GM12801 (cell line): ENCODE data around the gene PRKCB.

Experiments used
- CTCF ChIP-seq: IDR thresholded peaks from one replicate; pipeline ENCODE4 v1.5.1; 2011; ENCODE audit warnings: control low read depth; ENCODE audit not compliant: insufficient read length; ENCODE audit errors: extremely low read depth

Gene PRKCB

DNA sequence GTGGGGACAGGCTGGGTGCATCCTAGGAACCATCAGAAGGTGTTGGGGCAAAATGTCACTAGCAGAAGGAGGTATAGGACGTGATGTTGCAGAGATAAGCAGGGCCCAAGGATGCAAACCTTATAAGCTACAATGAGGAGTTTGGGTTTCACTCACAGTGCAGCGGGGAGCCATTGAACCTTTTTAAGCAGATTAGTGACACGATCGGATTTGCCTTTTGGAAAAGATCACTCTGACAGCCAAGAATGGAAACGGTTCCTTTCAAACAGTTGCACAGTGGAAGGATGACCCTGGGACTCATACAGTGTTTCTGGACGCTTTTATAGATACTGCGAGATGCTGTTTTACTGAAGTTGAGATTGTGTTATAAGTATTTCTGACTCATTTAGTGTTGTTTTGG, 288.5 kb downstream of the PRKCB start:
- TF ChIP-seq CTCF = no peak

DNA sequence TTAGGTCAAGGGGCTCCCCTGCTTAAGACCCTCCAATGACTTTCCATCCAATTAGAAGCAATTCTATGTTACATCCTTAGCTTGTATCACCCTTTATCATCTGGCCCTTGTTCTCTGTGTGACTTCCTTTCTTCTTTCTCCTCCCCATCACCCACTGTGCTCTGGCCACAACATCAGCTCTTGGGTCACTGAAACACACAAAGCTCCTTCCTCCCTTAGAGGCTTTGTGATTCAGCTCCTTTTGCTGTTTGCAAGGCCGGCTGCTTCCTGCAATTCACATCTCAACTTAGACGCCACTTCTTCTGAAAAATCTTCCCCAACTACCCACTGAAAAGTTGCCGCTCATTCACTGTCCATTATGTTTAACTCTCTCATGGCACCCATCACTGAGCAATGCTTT, 289.4 kb downstream of the PRKCB start:
- no peak for TF ChIP-seq CTCF

- TF ChIP-seq CTCF = no peak
Measured at GRCh38 chr16:24129412-24129918, 293.7 kb downstream of the PRKCB start.

DNA sequence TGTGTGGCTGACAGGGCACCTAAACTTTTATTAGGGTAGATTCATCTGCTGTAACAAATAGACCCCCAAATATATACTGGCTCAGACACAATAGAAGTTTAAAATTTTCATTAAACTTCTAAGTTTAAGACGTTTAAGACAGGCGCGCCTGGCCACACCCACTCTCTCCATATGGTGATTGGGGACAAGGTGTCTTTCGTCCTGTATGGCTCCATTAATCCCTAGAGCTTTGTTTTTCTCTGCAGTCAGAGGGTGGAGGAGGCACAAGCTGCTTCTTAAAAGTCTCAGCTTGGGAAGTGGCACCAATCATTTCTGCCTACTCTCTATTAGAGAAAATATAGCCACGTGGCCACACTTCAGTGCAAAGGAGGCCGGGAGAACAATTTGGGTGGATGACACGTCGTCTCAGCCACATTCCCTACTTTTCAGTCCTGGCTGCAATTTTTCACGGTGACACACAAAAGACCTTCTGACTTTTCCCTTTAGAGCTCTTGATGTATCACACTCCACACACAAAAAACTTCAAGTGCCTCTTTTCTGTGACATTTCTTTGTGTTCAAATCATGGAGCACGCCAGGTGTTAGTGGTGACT, 294.8 kb downstream of the PRKCB start:
- no peak for TF ChIP-seq CTCF

GRCh38 chr16:24131294-24131693, 295.5 kb downstream of the PRKCB start:
- TF ChIP-seq CTCF = no peak

DNA sequence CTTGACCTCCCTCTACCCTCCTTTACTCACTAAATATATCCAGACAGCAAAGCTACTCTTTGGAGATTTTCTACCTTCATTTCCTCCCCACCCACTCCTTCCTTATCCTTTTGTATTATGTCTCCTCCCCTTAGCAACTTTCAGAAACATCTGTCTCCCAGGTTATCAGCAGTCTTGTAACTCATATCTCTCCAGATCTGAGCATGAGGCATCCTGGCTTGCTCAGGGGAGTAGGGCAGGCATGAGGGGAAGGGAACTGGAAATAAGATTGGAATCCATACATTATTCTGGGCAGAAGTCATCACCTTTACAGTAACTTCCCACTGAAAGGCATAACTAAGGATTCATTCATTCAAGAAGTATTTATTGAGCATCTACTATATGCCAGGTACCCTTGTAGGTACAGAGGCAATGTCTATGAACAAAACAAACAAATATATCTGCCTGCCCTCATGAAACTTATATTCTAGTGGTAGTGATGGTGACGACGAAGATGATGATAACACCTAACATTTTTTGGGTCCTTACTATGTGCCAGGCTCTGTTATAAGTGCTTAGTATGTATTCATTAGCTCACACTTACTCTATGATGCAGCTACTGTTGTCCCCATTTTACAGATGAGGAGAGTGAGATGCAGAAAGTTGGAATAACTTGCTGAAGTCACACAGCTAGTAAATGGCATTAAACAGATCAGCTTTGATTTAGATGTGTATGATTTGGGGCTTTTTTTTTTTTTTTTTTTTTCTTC, 296.4 kb downstream of the PRKCB start:
- no peak for TF ChIP-seq CTCF

GRCh38 chr16:24132797-24133155, 297.0 kb downstream of the PRKCB start:
- no peak for TF ChIP-seq CTCF
